IPS-18c (cell line): ENCODE data around the gene S1PR1.
A peak's percentile ranks its signal among the peaks of the same experiment; 100 is the strongest.
"Not testable (repeated sequence)": the region's sequence is repeated elsewhere in the genome, so short reads cannot be mapped to it uniquely, and the experiment has no call there.

ENCODE experiments used
- H3K4me3 ChIP-seq: 2 replicates; pipeline ENCODE4 v1.7.0; 2013; ENCODE audit warnings: low read depth, mild to moderate bottlenecking, low read length, moderate library complexity; ENCODE audit not compliant: insufficient read depth
- H3K9me3 ChIP-seq: one replicate; pipeline ENCODE4 v1.6.1; 2013; ENCODE audit warnings: mild to moderate bottlenecking, low read length, moderate library complexity; ENCODE audit not compliant: control insufficient read depth, insufficient read depth

Gene S1PR1

GRCh38 chr1:101236516-101237228 is at the start of gene S1PR1:
Gene S1PR1 (plus strand): TSS chr1:101237019. CDS start chr1:101238985, 1,966 bp downstream.
- Histone ChIP-seq H3K9me3 (peaks cover 3% of the 10 kb centered on the region), H3K4me3 (peak within 1 kb of the TSS; percentile 77)

DNA sequence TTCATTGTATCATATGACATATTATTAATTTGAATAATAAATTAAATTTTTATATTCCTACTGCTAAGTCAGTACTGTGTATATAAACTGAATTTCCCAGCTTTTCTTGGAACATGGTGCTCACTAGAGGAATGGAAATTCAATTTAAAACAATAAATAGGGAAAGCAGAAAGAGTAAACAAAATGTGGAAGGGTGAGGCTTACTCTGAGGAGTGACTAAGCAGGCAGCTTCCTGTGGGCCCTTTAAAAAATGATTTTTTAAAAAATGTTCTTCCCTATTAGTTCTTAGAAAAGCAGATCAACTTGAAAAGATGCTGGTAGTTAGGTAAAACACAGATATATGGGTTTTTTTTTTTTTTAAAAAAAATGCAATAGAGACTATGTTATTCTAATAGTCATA is 49.5 kb upstream of the S1PR1 start:
- H3K9me3 ChIP-seq = no peaks in the 10 kb centered on the region
- H3K4me3 ChIP-seq = no peak overlapping the region

- Histone ChIP-seq H3K9me3 (no peaks in the 10 kb centered on the region), H3K4me3 (no peak overlapping the region)
Measured at GRCh38 chr1:101188331-101188730, 48.5 kb upstream of the S1PR1 start.

DNA sequence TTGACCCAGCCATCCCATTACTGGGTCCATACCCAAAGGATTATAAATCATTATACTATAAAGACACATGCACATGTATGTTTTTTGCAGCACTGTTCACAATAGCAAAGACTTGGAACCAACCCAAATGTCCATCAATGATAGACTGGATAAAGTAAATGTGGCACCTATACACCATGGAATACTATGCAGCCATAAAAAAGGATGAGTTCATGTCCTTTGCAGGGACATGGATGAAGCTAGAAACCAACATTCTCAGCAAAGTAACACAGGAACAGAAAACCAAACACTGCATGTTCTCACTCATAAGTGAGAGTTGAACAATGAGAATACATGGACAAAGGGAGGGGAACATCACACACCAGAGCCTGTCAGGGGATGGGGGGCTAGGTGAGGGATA is 47.9 kb upstream of the S1PR1 start:
- not testable (repeated sequence) for H3K4me3 ChIP-seq

GRCh38 chr1:101190441-101190840 is 46.4 kb upstream of the S1PR1 start:
- Histone ChIP-seq H3K4me3 (no peak overlapping the region), H3K9me3 (no peaks in the 10 kb centered on the region)

More for the DNA sequence above, 47.9 kb upstream of the S1PR1 start:
- not testable (repeated sequence) for H3K9me3 ChIP-seq

DNA sequence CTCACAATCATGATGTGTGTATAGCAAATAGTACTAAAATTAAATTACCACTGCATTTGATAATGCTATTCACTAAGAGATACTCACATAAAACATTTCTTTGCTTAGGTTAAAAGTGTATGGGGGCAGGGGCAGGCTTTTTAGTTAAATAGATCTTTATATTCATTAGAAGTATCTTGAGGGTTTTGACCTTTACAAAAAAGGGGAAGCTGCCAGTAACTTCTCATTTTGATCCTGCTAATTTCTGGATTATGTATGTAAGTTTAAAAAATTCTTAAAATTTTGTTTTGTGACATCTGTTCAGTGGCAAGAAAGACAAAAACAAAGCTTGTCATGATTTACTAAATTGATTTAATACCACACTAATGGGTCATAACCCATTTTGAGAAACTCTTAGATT is 45.8 kb upstream of the S1PR1 start:
- H3K9me3 ChIP-seq = no peaks in the 10 kb centered on the region
- no peak overlapping the region for H3K4me3 ChIP-seq

DNA sequence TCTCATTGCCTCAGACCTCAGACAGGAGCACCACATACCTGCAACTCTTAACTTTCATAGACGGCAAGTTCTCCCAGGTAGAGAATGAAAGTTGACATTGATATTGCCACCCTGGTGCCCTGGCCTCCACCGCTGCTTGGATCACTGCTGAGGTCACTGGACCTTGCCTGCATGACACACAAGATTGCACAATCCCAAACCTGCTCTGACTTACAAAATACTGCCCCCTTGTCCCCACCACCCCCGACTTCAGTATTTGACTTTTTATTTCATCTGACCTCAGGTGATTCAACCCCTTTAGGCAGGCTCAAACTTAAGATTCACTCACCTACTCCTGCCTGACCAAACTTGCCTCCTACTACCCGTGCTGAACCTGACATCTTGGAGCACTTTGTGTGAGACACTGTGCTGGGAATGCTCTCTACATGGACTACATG is 43.1 kb upstream of the S1PR1 start:
- H3K9me3 ChIP-seq = no peaks in the 10 kb centered on the region
- H3K4me3 ChIP-seq = no peak overlapping the region

DNA sequence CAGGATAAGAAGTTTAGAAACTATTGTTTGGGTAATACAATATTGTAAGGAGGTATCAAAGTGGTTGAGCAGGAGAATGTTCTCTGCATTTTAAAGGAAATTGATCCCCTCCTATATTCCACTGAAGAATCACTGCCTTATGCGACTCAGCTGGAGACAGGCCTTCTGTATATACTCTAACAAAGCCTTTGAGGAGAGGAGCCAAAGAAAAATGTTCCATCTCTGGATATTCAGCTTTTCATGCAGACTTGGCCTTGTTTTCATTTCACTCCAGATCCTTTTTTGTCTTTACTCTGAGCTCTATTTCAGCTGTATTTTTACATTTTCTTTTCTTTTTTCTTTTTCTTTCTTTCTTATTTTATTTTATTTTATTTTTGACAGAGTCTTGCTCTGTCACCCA is 42.1 kb upstream of the S1PR1 start:
- Histone ChIP-seq H3K9me3 (no peaks in the 10 kb centered on the region), H3K4me3 (no peak overlapping the region)

GRCh38 chr1:101196668-101197067 is 40.2 kb upstream of the S1PR1 start:
- no peak overlapping the region for H3K4me3 ChIP-seq

DNA sequence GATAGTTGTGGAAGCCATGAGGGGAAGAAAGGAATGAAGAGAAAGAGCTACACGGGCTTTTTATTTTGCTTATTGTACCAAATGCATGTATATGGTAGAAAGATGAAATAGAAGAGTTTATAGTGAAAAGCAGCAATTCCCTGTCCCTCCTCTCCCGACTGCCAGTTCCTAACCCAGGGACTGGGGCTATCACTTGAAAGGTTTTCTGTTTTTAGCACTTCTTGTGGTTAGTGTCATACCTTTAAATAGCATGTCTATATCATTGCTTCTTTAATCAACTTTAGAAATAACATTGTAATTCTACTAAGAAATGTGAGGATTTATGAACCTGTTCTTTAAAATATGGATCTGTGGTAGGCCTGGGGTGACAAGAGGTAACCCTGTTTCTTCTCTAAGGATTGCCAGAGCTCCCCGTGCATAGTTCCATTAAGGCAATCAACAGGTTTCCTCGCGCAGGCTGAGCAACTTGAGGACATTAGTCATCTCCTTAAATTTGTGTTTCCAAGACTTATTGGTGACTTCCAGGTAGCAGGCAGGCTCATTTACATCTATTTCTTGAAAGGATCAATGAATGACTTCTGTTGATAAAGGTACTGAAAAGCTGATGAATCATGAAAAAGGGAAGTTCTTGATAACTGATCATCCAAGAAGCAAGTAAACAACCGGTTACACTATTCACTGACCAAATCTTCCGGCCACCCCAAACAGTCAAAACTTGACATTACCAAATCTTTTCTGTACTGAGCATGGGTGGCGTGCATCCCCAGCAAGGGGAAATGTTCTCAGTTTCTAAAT is 37.8 kb upstream of the S1PR1 start:
- H3K4me3 ChIP-seq = no peak overlapping the region
- no peaks in the 10 kb centered on the region for H3K9me3 ChIP-seq

More at GRCh38 chr1:101196668-101197067, 40.2 kb upstream of the S1PR1 start:
- no peaks in the 10 kb centered on the region for H3K9me3 ChIP-seq

GRCh38 chr1:101199637-101199982 is 37.2 kb upstream of the S1PR1 start:
- Histone ChIP-seq H3K9me3 (no peaks in the 10 kb centered on the region), H3K4me3 (no peak overlapping the region)

GRCh38 chr1:101200513-101200912 is 36.3 kb upstream of the S1PR1 start:
- Histone ChIP-seq H3K9me3 (peaks cover 2% of the 10 kb centered on the region), H3K4me3 (no peak overlapping the region)

- H3K9me3 ChIP-seq = peaks cover 2% of the 10 kb centered on the region
- H3K4me3 ChIP-seq = no peak overlapping the region
Measured at GRCh38 chr1:101203820-101204540, 32.8 kb upstream of the S1PR1 start.

GRCh38 chr1:101205457-101205856 is 31.4 kb upstream of the S1PR1 start:
- no peak overlapping the region for H3K4me3 ChIP-seq
- H3K9me3 ChIP-seq = peaks cover 2% of the 10 kb centered on the region

GRCh38 chr1:101206139-101206538 is 30.7 kb upstream of the S1PR1 start:
- H3K9me3 ChIP-seq, H3K4me3 ChIP-seq: not testable (repeated sequence)

DNA sequence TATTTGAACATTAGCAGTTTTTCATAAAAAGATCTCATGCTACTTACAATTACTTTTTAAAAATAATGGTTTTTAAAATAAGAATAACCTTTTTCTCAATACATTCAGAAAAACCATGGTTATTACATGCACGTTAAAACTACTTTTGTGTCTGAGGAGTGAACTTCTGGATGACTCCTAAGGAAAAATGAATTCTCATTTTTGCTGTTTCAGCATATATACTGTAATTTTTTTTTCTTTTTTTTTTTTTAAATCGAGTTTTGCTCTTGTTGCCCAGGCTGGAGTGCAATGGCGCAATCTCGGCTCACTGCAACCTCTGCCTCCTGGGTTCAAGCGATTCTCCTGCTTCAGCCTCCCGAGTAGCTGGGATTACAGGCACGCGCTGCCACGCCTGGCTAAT is 29.5 kb upstream of the S1PR1 start:
- not testable (repeated sequence) for H3K4me3 ChIP-seq, H3K9me3 ChIP-seq

- H3K4me3 ChIP-seq = no peak overlapping the region
- peaks cover 2% of the 10 kb centered on the region for H3K9me3 ChIP-seq
Measured at GRCh38 chr1:101207891-101208290, 28.9 kb upstream of the S1PR1 start.
